Left renal cortex interstitium (tissue), 4 donors: ENCODE data around the gene DENND2C. TPM values are rescaled to one million over a fixed set of nuclear protein-coding genes. Genes with fewer than 3 reads are reported as not detected.
"Not testable (repeated sequence)": the region's sequence is repeated elsewhere in the genome, so short reads cannot be mapped to it uniquely, and the experiment has no call there.

Experiments
- DNase-seq, 4 donors: peaks; one replicate each; pipeline ENCODE4 v3.0.0-alpha.2; 2013; ENCODE audit warnings: low read depth in 4 of 4, low spot score in 2 of 4, missing footprints in 1 of 4
- polyA plus RNA-seq, 4 donors: library from polyadenylated mRNA; unstranded; fragments of 120-200 nt; gene quantifications; one replicate each; pipeline ENCODE4 v1.2.1, GENCODE V29; 2013; ENCODE audit not compliant: insufficient read length in 4 of 4

Gene DENND2C
- polyA plus RNA-seq, 4 donors: 3.5 to 5.1 (median 3.9) TPM

DNA sequence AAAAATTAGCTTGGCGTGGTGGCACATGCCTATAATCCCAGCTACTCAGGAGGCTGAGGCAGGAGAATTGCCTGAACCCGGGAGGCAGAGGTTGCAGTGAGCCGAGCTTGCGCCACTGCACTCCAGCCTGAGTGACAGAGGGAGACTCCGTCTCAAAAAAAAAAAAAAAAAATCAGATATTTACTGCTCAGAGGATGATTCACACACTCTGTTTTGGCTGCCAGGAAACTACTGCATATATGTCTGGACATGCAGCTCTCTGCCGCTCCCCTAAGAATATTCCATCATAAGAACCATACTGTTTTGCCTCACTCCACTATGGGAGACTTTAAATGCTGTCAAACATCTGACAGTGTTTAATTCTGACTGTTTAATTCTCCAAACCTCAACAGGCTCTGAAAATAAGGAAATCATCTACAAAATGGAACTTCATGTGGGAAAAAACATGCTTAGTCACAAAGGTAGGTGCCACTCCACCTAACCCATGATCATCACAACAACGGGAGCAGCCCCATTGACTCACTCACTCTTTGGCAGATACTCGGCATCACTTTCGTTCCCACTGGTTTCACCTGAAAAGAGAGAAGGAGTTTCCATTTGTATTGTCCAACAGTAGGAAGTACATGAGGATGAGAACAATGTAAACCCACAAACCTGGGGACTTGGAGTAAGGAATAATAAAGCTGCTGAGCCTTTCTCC is 59.2 kb downstream of the DENND2C start:
- DNase-seq: no peak

GRCh38 chr1:114609826-114610225 is 60.0 kb downstream of the DENND2C start:
- DNase-seq: no peak

DNA sequence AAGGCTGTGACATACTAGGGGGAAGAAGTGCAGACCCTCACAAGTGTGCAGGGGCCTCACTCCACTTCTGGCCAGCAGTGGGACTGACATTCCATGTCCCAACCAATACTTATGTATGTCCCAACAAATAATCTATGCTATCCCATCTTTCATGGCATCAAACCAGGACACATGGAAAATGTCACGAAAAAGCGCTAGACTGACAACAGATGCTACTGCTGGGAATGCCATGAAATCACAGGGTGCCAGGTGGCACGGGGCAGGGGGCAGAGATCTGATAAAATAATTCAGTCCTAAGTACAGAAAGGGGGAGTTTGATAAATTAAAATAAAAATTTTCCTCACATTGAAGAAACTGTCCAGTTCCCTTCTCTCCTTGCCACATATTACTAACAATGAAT is 60.8 kb downstream of the DENND2C start:
- no peak for DNase-seq

DNA sequence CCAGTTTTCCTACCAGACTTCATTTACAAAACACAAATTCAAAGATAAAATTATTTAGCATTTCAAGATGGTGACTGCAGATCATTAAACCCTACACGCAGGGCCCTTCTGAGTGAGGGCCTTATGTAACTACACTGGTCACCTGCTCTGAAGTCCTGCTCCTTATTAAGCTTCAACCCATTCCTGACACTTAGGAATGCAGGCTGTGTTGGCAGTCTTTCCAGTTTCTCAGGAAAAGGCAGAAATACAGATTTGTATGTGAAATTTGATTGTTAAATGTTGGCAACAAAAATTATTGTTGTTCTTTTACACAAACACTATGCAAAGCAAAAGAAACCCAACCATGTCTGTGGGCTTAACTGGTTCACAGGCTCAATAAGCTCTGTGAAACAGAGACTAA is 62.6 kb downstream of the DENND2C start:
- no peak for DNase-seq

DNA sequence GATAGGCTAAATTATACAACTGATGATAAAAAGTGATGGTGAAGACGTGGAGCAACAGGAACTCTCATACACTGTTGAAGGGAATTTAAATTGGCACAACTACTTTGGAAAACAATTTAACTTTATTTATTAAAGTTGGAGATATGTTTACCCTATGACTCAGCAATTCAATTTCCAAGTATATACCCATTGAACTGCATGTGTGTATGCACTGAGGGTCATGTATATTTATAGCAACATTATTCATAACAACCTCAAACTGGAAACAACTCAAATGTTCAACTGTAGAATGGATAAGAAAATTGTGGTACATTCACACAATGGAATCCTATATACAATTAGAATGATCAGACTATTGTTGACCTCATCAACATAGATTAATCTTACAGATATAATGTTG is 71.9 kb downstream of the DENND2C start:
- DNase-seq: no peak

GRCh38 chr1:114595602-114596001 is 74.2 kb downstream of the DENND2C start:
- no peak for DNase-seq

- no peak for DNase-seq
Measured at GRCh38 chr1:114594046-114594445, 75.8 kb downstream of the DENND2C start.

GRCh38 chr1:114589122-114589521 is 80.7 kb downstream of the DENND2C start:
- DNase-seq: no peak

- no peak for DNase-seq
Measured at GRCh38 chr1:114588196-114588689, 81.6 kb downstream of the DENND2C start.

DNA sequence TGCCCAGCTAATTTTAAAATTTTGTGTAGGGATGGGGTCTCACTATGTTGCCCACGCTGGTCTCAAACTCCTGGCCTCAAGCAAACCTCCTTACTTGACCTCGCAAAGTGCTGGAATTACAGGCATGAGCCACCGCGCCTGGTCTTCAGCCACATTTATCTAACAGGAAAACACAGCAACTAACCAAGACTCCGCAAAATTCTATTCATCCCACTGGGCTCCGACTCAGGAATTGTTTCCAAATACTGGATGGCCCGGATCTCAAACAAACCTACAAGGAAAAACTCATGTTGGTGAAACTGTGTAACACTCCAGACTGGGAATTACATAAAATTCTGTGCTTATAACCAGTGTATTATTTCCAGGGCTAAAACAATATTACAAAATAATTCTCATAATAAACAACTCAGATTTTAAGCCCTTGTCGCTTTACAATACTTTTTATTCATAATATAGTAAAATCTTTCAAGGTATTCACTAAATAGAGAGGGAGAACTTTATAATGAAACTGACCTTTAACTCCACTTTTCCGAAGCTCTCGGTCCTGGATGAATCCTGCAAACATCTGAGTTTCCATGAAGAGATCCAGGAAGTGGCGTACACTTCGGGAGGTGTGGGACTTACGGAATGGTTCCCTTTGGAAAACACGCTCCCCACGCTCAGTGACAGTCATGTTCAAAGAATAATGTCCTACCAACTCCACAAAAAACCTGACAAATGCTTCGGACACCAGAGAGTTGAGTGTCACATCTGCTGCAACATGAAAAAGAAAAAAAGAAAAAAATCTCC is 82.5 kb downstream of the DENND2C start:
- DNase-seq: no peak

DNA sequence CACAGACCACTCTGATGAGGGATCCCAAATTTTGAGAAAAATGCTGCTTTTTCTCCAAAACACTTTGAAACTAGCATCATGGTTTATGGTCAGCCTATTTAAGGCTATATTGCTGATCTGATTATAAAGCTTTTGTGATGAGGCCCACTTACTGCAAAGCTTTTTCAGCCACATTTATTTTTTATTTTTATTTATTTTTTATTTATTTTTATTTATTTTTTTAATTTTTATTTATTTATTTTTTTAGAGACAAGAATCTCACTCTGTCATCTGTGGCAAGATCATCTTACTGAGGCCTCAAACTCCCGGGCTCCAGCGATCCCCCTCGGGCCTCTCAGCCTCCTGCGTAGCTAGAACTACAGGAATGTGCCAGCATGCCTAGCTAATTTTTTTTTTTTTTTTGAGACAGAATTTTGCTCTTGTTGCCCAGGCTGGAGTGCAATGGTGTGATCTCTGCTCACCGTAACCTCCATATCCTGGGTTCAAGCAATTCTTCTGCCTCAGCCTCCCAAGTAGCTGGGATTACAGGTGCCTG is 83.3 kb downstream of the DENND2C start:
- no peak for DNase-seq

DNA sequence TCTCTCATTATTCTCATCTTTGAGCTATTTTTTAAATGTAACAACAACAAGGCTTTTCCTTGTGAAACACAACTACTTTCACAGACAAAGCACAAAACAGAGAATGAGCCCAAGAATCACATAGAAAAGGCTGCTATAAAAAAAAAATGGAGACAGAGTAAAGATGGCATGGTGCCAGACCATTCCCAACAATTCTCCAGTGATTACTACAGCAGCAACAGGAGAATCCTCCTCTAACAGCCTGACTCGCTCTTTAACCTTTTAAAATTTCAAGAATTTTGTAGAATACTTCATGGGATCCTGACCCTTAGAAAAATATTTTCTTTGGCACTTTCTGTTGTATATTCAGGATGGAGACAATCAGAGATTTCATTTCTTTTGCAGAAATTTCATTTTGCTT is 84.6 kb downstream of the DENND2C start:
- DNase-seq: no peak

GRCh38 chr1:114581335-114582287 is 88.2 kb downstream of the DENND2C start, which contains the start of gene BCAS2:
Gene BCAS2, minus strand, starts transcription at chr1:114581615. Its CDS starts 24 bp downstream, at chr1:114581591.
- DNase-seq: peak; percentile 92 to 99 (median 96)

- DNase-seq: no peak
Measured at GRCh38 chr1:114574365-114574764, 95.5 kb downstream of the DENND2C start.

DNA sequence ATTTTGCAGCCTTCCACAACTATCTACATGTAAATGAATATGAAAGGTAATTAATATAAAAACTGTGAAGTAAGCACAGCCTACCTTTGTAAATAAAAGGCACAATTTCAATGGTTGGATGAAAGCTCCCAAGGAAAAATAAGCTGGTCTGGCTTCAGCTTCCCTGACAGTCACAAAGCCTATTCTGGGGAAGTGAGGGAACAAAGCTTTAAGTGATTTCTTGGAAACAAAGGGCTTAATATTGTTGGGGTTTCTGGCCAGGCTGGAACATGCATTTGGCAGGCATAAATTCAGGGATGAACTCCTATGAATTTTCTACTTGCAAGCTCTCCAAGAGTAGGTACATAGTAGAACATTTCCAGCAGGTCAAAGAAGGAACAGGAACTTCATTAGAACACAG is 105.7 kb downstream of the DENND2C start:
- DNase-seq: no peak

GRCh38 chr1:114562978-114563510 is 106.8 kb downstream of the DENND2C start:
- not testable (repeated sequence) for DNase-seq

DNA sequence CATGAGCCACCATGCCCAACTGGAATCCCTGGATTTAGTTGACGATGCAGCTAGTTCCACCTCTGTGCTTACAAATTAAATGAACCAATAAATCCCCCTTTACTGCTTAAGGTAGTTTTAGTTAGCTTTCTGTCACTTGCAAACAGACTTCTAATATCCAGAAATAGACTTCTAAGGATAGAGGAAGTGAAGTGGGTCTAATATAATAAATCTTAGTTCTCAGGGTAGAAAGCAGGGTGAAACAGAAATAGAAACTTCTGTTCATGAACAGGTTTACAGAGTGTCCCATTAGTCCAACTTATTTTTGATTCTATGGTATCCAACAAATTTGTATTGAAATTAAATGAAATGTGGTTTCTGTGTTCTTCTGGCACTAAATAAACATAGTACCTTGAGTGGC is 108.5 kb downstream of the DENND2C start:
- DNase-seq: no peak

- DNase-seq: no peak
Measured at GRCh38 chr1:114559356-114559755, 110.5 kb downstream of the DENND2C start.

GRCh38 chr1:114558544-114558943 is 111.3 kb downstream of the DENND2C start:
- no peak for DNase-seq

GRCh38 chr1:114554577-114554976 is 115.3 kb downstream of the DENND2C start:
- DNase-seq: no peak
